MM.1S (cell line): ENCODE results near the gene ADGRV1.

Experiments
- DNase-seq: peaks from one replicate; pipeline ENCODE4 v3.0.0-alpha.2; 2015
- H2AFZ ChIP-seq: fragments of 300-600 bp; sonication (generic); 2 replicates; pipeline ENCODE4 v1.6.0; 2016; ENCODE audit warnings: antibody characterized with exemption, low read length
- H3F3A ChIP-seq: fragments of 300-600 bp; sonication (generic); 2 replicates; pipeline ENCODE4 v1.6.1; 2016; ENCODE audit warnings: mild to moderate bottlenecking, antibody characterized with exemption, low read length, moderate library complexity, mixed read lengths; ENCODE audit not compliant: insufficient read depth
- H3K27ac ChIP-seq: fragments of 300-600 bp; sonication (generic); 2 replicates; pipeline ENCODE4 v1.5.1; 2016; ENCODE audit warnings: mild to moderate bottlenecking, low read length
- H3K27me3 ChIP-seq: fragments of 300-600 bp; sonication (generic); replicated peaks from 2 replicates; pipeline ENCODE4 v1.6.0; 2016; ENCODE audit warnings: low read length; ENCODE audit not compliant: insufficient read depth
- H3K36me3 ChIP-seq: fragments of 300-600 bp; sonication (generic); replicated peaks from 2 replicates; pipeline ENCODE4 v1.6.1; 2016; ENCODE audit warnings: mild to moderate bottlenecking, low read length, mixed read lengths; ENCODE audit not compliant: insufficient read depth
- H3K4me1 ChIP-seq: fragments of 300-600 bp; sonication (generic); 2 replicates; pipeline ENCODE4 v1.6.1; 2016; ENCODE audit warnings: low read length, mixed read lengths
- H3K4me2 ChIP-seq: fragments of 300-600 bp; sonication (generic); 2 replicates; pipeline ENCODE4 v1.6.0; 2016; ENCODE audit warnings: low read depth, low read length
- H3K4me3 ChIP-seq: fragments of 300-600 bp; sonication (generic); 2 replicates; pipeline ENCODE4 v1.5.1; 2016; ENCODE audit warnings: low read length, mixed read lengths
- H3K79me2 ChIP-seq: fragments of 300-600 bp; sonication (generic); 2 replicates; pipeline ENCODE4 v1.6.1; 2016; ENCODE audit warnings: mixed run types, low read length, mixed read lengths
- H3K9ac ChIP-seq: fragments of 300-600 bp; sonication (generic); 2 replicates; pipeline ENCODE4 v1.6.1; 2016; ENCODE audit warnings: low read length, mixed read lengths
- H3K9me2 ChIP-seq: fragments of 300-600 bp; sonication (generic); replicated peaks from 2 replicates; pipeline ENCODE4 v1.6.1; 2016; ENCODE audit warnings: mild to moderate bottlenecking, low read length, mixed read lengths; ENCODE audit not compliant: insufficient read depth
- H3K9me3 ChIP-seq: fragments of 300-600 bp; sonication (generic); replicated peaks from 2 replicates; pipeline ENCODE4 v1.6.1; 2016; ENCODE audit warnings: mild to moderate bottlenecking, low read length, mixed read lengths; ENCODE audit not compliant: insufficient read depth
- H4K20me1 ChIP-seq: fragments of 300-600 bp; sonication (generic); 2 replicates; pipeline ENCODE4 v1.6.1; 2016; ENCODE audit warnings: mild to moderate bottlenecking, low read length, moderate library complexity, mixed read lengths; ENCODE audit not compliant: insufficient read depth
- EZH2 ChIP-seq: fragments of 300-600 bp; sonication (generic); optimal IDR thresholded peaks from 2 replicates; pipeline ENCODE3; 2017; ENCODE audit warnings: low read depth, mild to moderate bottlenecking, antibody characterized with exemption, low read length, mixed read lengths
- EZH2phosphoT487 ChIP-seq: fragments of 300-600 bp; sonication (generic); IDR thresholded peaks from 2 replicates; pipeline ENCODE4 v1.6.1; 2018; ENCODE audit warnings: antibody characterized with exemption, low read length
- TF ChIP-seq, protein P1 (sequence below): fragments of 300-600 bp; sonication (generic); IDR thresholded peaks from 2 replicates; pipeline ENCODE4 v1.5.1; 2016; ENCODE audit warnings: antibody characterized with exemption, low read length, mixed read lengths

The ADGRV1 gene

DNA sequence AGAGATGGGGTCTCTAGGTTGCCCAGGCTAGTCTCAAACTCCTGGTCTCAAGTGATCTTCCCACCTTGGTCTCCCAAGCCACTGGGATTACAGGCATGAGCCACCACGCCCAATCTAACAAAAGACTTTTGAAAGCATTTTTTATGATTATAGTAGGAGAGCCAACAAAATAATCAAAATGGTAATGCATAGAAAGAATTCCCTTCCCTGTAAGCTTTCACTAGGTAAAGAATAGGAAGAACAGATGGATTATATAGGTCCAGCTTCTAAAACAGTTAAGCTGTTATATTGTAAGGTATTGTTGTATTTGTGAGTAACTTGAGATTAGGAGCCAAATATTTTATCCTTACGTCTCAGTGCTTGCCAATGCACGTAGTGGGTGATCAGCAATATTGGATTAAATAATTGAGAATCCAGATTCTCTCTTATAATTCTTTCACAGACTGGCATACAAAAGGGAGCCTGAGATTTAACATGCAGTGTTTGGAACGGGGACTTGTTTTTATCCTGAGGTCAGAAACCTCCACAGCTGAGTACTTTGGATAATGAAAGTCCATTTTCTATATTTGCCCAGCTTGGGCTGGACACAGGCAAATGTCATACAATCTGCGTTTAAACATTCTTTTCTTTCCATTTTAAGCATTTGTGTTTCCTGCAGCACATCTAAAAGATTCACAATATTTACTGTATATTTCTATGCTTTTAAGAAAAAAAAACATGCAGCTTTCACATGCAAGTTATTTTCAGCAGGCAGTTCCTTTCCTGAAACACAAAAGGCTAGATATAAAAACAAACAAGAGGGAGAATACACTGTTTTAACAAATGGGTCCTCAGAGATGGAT, 586.1 kb downstream of the ADGRV1 start:
- no peaks in the 10 kb centered on the region for H3K79me2 ChIP-seq
- no peaks in the 10 kb centered on the region for H3K27me3 ChIP-seq
- no peaks in the 10 kb centered on the region for H3F3A ChIP-seq
- H4K20me1 ChIP-seq = no peaks in the 10 kb centered on the region
- no peak overlapping the region for H3K9ac ChIP-seq
- H3K9me2 ChIP-seq = no peaks in the 10 kb centered on the region
- no peak overlapping the region for H3K4me2 ChIP-seq
- H3K4me1 ChIP-seq = no peaks in the 10 kb centered on the region
- no peak for TF ChIP-seq EZH2
- TF ChIP-seq, protein P1, sequence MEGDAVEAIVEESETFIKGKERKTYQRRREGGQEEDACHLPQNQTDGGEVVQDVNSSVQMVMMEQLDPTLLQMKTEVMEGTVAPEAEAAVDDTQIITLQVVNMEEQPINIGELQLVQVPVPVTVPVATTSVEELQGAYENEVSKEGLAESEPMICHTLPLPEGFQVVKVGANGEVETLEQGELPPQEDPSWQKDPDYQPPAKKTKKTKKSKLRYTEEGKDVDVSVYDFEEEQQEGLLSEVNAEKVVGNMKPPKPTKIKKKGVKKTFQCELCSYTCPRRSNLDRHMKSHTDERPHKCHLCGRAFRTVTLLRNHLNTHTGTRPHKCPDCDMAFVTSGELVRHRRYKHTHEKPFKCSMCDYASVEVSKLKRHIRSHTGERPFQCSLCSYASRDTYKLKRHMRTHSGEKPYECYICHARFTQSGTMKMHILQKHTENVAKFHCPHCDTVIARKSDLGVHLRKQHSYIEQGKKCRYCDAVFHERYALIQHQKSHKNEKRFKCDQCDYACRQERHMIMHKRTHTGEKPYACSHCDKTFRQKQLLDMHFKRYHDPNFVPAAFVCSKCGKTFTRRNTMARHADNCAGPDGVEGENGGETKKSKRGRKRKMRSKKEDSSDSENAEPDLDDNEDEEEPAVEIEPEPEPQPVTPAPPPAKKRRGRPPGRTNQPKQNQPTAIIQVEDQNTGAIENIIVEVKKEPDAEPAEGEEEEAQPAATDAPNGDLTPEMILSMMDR = no peak
- no peak for TF ChIP-seq EZH2phosphoT487
- no peak for DNase-seq
- H3K4me3 ChIP-seq = no peak overlapping the region
- no peak overlapping the region for H3K27ac ChIP-seq
- no peak overlapping the region for H2AFZ ChIP-seq
- no peaks in the 10 kb centered on the region for H3K9me3 ChIP-seq
- no peaks in the 10 kb centered on the region for H3K36me3 ChIP-seq

DNA sequence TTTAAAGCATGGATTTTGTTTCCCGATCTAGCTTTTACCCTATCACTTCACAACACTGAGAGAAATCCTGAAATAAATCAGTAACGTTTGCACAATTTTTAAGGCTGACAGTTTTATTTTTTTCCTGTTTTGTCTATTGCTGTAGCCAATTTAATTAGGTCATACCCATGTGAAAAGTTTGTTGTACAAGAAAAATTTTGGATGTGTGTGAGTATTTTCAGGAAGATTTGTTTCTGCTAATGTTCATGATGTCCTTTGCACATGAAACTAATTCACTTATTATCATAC, 586.7 kb downstream of the ADGRV1 start:
- Histone ChIP-seq H3K9me2 (no peaks in the 10 kb centered on the region), H3F3A (no peaks in the 10 kb centered on the region), H4K20me1 (no peaks in the 10 kb centered on the region)

DNA sequence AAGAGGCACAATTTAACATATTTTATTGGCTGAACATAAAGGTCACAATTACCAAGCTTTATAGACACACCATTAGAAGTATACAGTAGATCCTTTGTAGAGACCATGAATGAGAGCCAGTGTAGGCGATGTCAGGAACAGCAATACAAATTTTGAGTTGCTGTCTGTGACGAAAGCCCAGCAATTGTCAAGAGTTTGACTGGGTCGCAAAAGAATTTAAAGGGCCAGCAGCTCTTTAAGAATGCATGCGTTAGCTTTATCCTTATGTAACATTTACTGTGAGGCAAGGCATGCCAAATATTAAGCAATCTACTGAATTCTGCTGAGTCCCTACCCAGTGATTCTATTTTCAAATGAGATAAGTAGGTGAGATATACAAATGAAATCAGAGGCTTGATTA, 587.6 kb downstream of the ADGRV1 start:
- TF ChIP-seq, protein P1 = no peak
- no peak for TF ChIP-seq EZH2phosphoT487
- no peak for TF ChIP-seq EZH2
- Histone ChIP-seq H3K9me3 (no peaks in the 10 kb centered on the region), H3K4me2 (no peak overlapping the region), H3K27me3 (no peaks in the 10 kb centered on the region), H4K20me1 (no peaks in the 10 kb centered on the region), H3K79me2 (no peaks in the 10 kb centered on the region), H2AFZ (no peak overlapping the region), H3K4me1 (no peaks in the 10 kb centered on the region), H3K9me2 (no peaks in the 10 kb centered on the region), H3K4me3 (no peak overlapping the region), H3F3A (no peaks in the 10 kb centered on the region), H3K36me3 (no peaks in the 10 kb centered on the region), H3K9ac (no peak overlapping the region), H3K27ac (no peak overlapping the region)
- DNase-seq = no peak

More for the DNA sequence above, 586.7 kb downstream of the ADGRV1 start:
- H3K9me3 ChIP-seq = no peaks in the 10 kb centered on the region
- H3K36me3 ChIP-seq = no peaks in the 10 kb centered on the region
- no peaks in the 10 kb centered on the region for H3K4me1 ChIP-seq
- TF ChIP-seq EZH2phosphoT487 = no peak
- TF ChIP-seq EZH2 = no peak
- TF ChIP-seq, protein P1 = no peak
- H3K9ac ChIP-seq = no peak overlapping the region
- no peak overlapping the region for H3K4me2 ChIP-seq
- H3K4me3 ChIP-seq = no peak overlapping the region
- H3K27me3 ChIP-seq = no peaks in the 10 kb centered on the region
- H2AFZ ChIP-seq = no peak overlapping the region
- DNase-seq = no peak
- H3K27ac ChIP-seq = no peak overlapping the region
- H3K79me2 ChIP-seq = no peaks in the 10 kb centered on the region
